Activated CD4-positive, alpha-beta T cell treated with anti-CD3 and anti-CD28 coated beads, Interleukin-2, amount 10 ng/mL, durations not matched to agents 7 days and 5 days (primary cell): ENCODE data around the gene GHRHR. TPM values are rescaled to one million over a fixed set of nuclear protein-coding genes. Genes with fewer than 3 reads are reported as not detected.

Source experiments
- CTCF ChIA-PET: fragments of 350-600 bp; sonication (Branson Sonifier 250); formaldehyde crosslinking; loops from one replicate; lab custom pipeline; 2021; ENCODE audit warnings: antibody characterized with exemption; lab: Charles Lee
- POLR2A ChIA-PET: fragments of 350-600 bp; sonication (Branson Sonifier 250); formaldehyde crosslinking; loops from one replicate; lab custom pipeline; 2021; ENCODE audit warnings: antibody characterized with exemption; lab: Charles Lee
- DNase-seq: peaks from one replicate; pipeline ENCODE4 v3.0.0-alpha.2; 2020
- H3K27ac Mint-ChIP-seq: one replicate; pipeline ENCODE4 v1.8.0; 2021; ENCODE audit warnings: mild to moderate bottlenecking, moderate library complexity, mixed read lengths
- H3K27me3 Mint-ChIP-seq: one replicate; pipeline ENCODE4 v1.8.0; 2021; ENCODE audit warnings: mixed read lengths
- H3K36me3 Mint-ChIP-seq: one replicate; pipeline ENCODE4 v1.8.0; 2021; ENCODE audit warnings: low read depth, mixed read lengths
- H3K4me1 Mint-ChIP-seq: one replicate; pipeline ENCODE4 v1.8.0; 2021; ENCODE audit warnings: mixed read lengths
- H3K4me3 Mint-ChIP-seq: one replicate; pipeline ENCODE4 v1.8.0; 2021; ENCODE audit warnings: mild to moderate bottlenecking, moderate library complexity, mixed read lengths
- H3K9me3 Mint-ChIP-seq: one replicate; pipeline ENCODE4 v1.8.0; 2021; ENCODE audit warnings: mixed read lengths
- total RNA-seq, 2 experiments: library from RNA; stranded (reverse); gene quantifications; one replicate each; pipeline ENCODE4 v1.2.3, GENCODE V29; 2021

GHRHR gene
- total RNA-seq, 2 experiments from 2014 or later: not detected

GRCh38 chr7:30954914-30955313, 8.8 kb upstream of the GHRHR start:
- POLR2A ChIA-PET: no interaction called here
- H3K9me3 Mint-ChIP-seq: no peaks in the 10 kb centered on the region
- H3K4me3 Mint-ChIP-seq: no peak overlapping the region
- no peaks in the 10 kb centered on the region for H3K4me1 Mint-ChIP-seq
- H3K27me3 Mint-ChIP-seq: peaks cover 16% of the 10 kb centered on the region
- no peak for DNase-seq
- H3K36me3 Mint-ChIP-seq: no peaks in the 10 kb centered on the region
- no peak overlapping the region for H3K27ac Mint-ChIP-seq
- CTCF ChIA-PET: no interaction called here

- Mint-ChIP-seq H3K4me1 (no peaks in the 10 kb centered on the region), H3K27me3 (peaks cover 13% of the 10 kb centered on the region), H3K27ac (no peak overlapping the region), H3K4me3 (no peak overlapping the region), H3K9me3 (no peaks in the 10 kb centered on the region), H3K36me3 (no peaks in the 10 kb centered on the region)
- no peak for DNase-seq
- ChIA-PET POLR2A (no interaction called here), CTCF (no interaction called here)
Observed at GRCh38 chr7:30956704-30957103, 7.0 kb upstream of the GHRHR start.

- Mint-ChIP-seq H3K9me3 (no peaks in the 10 kb centered on the region), H3K27me3 (no peaks in the 10 kb centered on the region), H3K36me3 (no peaks in the 10 kb centered on the region), H3K27ac (no peak overlapping the region), H3K4me1 (no peaks in the 10 kb centered on the region), H3K4me3 (no peak overlapping the region)
- POLR2A ChIA-PET: no interaction called here
- no peak for DNase-seq
- CTCF ChIA-PET: no interaction called here
Observed at GRCh38 chr7:30965372-30965771, 1.6 kb downstream of the GHRHR start.

GRCh38 chr7:30965883-30966282, 2.1 kb downstream of the GHRHR start:
- no peaks in the 10 kb centered on the region for H3K36me3 Mint-ChIP-seq
- DNase-seq: no peak

GRCh38 chr7:30968294-30968693, 4.5 kb downstream of the GHRHR start:
- no peak for DNase-seq
- CTCF ChIA-PET: interaction anchor here (1.2 kb wide), 1 partner anchor 15 kb away, joined by 4 read pairs; no protein-coding TSS in a partner anchor
- Mint-ChIP-seq H3K9me3 (no peaks in the 10 kb centered on the region), H3K4me3 (no peak overlapping the region), H3K27ac (no peak overlapping the region), H3K27me3 (peaks cover 14% of the 10 kb centered on the region), H3K36me3 (no peaks in the 10 kb centered on the region), H3K4me1 (no peaks in the 10 kb centered on the region)
- POLR2A ChIA-PET: no interaction called here

More at GRCh38 chr7:30965883-30966282, 2.1 kb downstream of the GHRHR start:
- ChIA-PET POLR2A (no interaction called here), CTCF (no interaction called here)
- no peak overlapping the region for H3K4me3 Mint-ChIP-seq
- no peak overlapping the region for H3K27ac Mint-ChIP-seq
- no peaks in the 10 kb centered on the region for H3K4me1 Mint-ChIP-seq
- no peaks in the 10 kb centered on the region for H3K27me3 Mint-ChIP-seq
- no peaks in the 10 kb centered on the region for H3K9me3 Mint-ChIP-seq

- Mint-ChIP-seq H3K4me1 (no peaks in the 10 kb centered on the region), H3K4me3 (no peak overlapping the region), H3K36me3 (no peaks in the 10 kb centered on the region), H3K9me3 (no peaks in the 10 kb centered on the region), H3K27ac (no peak overlapping the region), H3K27me3 (peaks cover 16% of the 10 kb centered on the region)
- no peak for DNase-seq
- POLR2A ChIA-PET: no interaction called here
- CTCF ChIA-PET: interaction anchor here (1.2 kb wide), 1 partner anchor 14 kb away, joined by 4 read pairs; no protein-coding TSS in a partner anchor
Observed at GRCh38 chr7:30968747-30969603, 5.2 kb downstream of the GHRHR start.

GRCh38 chr7:30969604-30969970, 5.8 kb downstream of the GHRHR start:
- peaks cover 4% of the 10 kb centered on the region for H3K4me1 Mint-ChIP-seq
- no peaks in the 10 kb centered on the region for H3K9me3 Mint-ChIP-seq
- no peak overlapping the region for H3K27ac Mint-ChIP-seq
- DNase-seq: no peak
- no peaks in the 10 kb centered on the region for H3K36me3 Mint-ChIP-seq
- ChIA-PET CTCF (interaction anchor here (1.2 kb wide), 1 partner anchor 14 kb away, joined by 4 read pairs; no protein-coding TSS in a partner anchor), POLR2A (no interaction called here)
- H3K27me3 Mint-ChIP-seq: peaks cover 16% of the 10 kb centered on the region
- H3K4me3 Mint-ChIP-seq: no peak overlapping the region

GRCh38 chr7:30970074-30970473, 6.3 kb downstream of the GHRHR start:
- no peaks in the 10 kb centered on the region for H3K9me3 Mint-ChIP-seq
- no peak overlapping the region for H3K27ac Mint-ChIP-seq
- H3K4me3 Mint-ChIP-seq: no peak overlapping the region
- peaks cover 6% of the 10 kb centered on the region for H3K4me1 Mint-ChIP-seq
- H3K27me3 Mint-ChIP-seq: peaks cover 16% of the 10 kb centered on the region
- DNase-seq: no peak
- POLR2A ChIA-PET: no interaction called here
- H3K36me3 Mint-ChIP-seq: no peaks in the 10 kb centered on the region
- CTCF ChIA-PET: interaction anchor here (1.4 to 2.4 kb wide), 2 partner anchors 12 to 14 kb away, joined by 3 to 13 read pairs; no protein-coding TSS in a partner anchor

- ChIA-PET CTCF (interaction anchor here (1.4 to 2.4 kb wide), 2 partner anchors 12 to 14 kb away, joined by 3 to 13 read pairs; no protein-coding TSS in a partner anchor), POLR2A (no interaction called here)
- H3K36me3 Mint-ChIP-seq: no peaks in the 10 kb centered on the region
- DNase-seq: no peak
- H3K4me1 Mint-ChIP-seq: peaks cover 6% of the 10 kb centered on the region
- no peak overlapping the region for H3K27ac Mint-ChIP-seq
- H3K27me3 Mint-ChIP-seq: peaks cover 16% of the 10 kb centered on the region
- no peak overlapping the region for H3K4me3 Mint-ChIP-seq
- H3K9me3 Mint-ChIP-seq: no peaks in the 10 kb centered on the region
Observed at GRCh38 chr7:30970594-30971094, 6.9 kb downstream of the GHRHR start.

GRCh38 chr7:30971440-30971839, 7.7 kb downstream of the GHRHR start:
- no peak overlapping the region for H3K4me3 Mint-ChIP-seq
- no peak for DNase-seq
- H3K27me3 Mint-ChIP-seq: peaks cover 16% of the 10 kb centered on the region
- H3K9me3 Mint-ChIP-seq: no peaks in the 10 kb centered on the region
- no peak overlapping the region for H3K27ac Mint-ChIP-seq
- CTCF ChIA-PET: interaction anchor here (1.4 to 2.4 kb wide), 2 partner anchors 11 to 13 kb away, joined by 3 to 13 read pairs; no protein-coding TSS in a partner anchor
- H3K36me3 Mint-ChIP-seq: no peaks in the 10 kb centered on the region
- POLR2A ChIA-PET: no interaction called here
- H3K4me1 Mint-ChIP-seq: peaks cover 6% of the 10 kb centered on the region

GRCh38 chr7:30971840-30972563, 8.2 kb downstream of the GHRHR start:
- H3K9me3 Mint-ChIP-seq: no peaks in the 10 kb centered on the region
- no peaks in the 10 kb centered on the region for H3K36me3 Mint-ChIP-seq
- DNase-seq: no peak
- no peak overlapping the region for H3K27ac Mint-ChIP-seq
- H3K4me1 Mint-ChIP-seq: peaks cover 6% of the 10 kb centered on the region
- no peak overlapping the region for H3K4me3 Mint-ChIP-seq
- POLR2A ChIA-PET: no interaction called here
- CTCF ChIA-PET: interaction anchor here (2.4 kb wide), 1 partner anchor 12 kb away, joined by 13 read pairs; no protein-coding TSS in a partner anchor
- peaks cover 16% of the 10 kb centered on the region for H3K27me3 Mint-ChIP-seq

- Mint-ChIP-seq H3K27me3 (peaks cover 22% of the 10 kb centered on the region), H3K36me3 (no peaks in the 10 kb centered on the region), H3K27ac (no peak overlapping the region), H3K9me3 (no peaks in the 10 kb centered on the region), H3K4me1 (peaks cover 6% of the 10 kb centered on the region), H3K4me3 (no peak overlapping the region)
- ChIA-PET CTCF (interaction anchor here (0.9 to 3.3 kb wide), 5 partner anchors 11 to 201 kb away, joined by 3 to 19 read pairs (median 4); no protein-coding TSS in a partner anchor), POLR2A (interaction anchor here (0.6 kb wide), 1 partner anchor 39 kb away, joined by 5 read pairs; no protein-coding TSS in a partner anchor)
- DNase-seq: no peak
Observed at GRCh38 chr7:30973292-30973691, 9.5 kb downstream of the GHRHR start.
